Measurements from ENCODE around the gene NFIA.
"Not testable (repeated sequence)": the region's sequence is repeated elsewhere in the genome, so short reads cannot be mapped to it uniquely, and the experiment has no call there.

NFIA gene

DNA sequence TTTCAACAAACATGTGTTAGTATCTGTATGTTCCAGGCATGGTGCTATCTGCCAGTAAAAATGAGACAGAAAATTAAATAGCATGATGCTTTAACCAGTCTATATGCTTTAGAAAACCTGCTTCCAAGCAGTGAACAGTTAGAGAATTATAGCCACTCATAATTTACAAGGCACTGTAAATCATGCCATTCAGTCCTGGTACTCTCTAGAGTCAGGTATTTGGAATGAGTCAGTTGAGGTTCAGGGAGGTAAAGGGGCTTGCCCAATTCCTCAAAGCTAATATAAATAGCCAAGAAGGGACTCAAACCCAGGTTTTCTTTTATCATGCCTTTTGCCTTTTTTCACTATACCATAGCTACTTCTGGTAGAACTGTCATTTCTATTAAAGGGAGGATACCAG is 184.4 kb downstream of the NFIA start:
- H3K4me1 ChIP-seq (ENCODE audit: control insufficient read depth, low read depth, low read length): peaks cover 5% of the 10 kb centered on the region
- H3K9me3 ChIP-seq (ENCODE audit: control insufficient read depth, low read depth, low read length): no peaks in the 10 kb centered on the region
- no peak overlapping the region for H3K27ac ChIP-seq (ENCODE audit: low read length)
- H3K9ac ChIP-seq (ENCODE audit: low read length): no peak overlapping the region
- H3K36me3 ChIP-seq (ENCODE audit: control insufficient read depth, low read depth, low read length): no peaks in the 10 kb centered on the region
- H3K4me3 ChIP-seq (ENCODE audit: low read length): no peak overlapping the region
- no peaks in the 10 kb centered on the region for H3K27me3 ChIP-seq (ENCODE audit: control insufficient read depth, insufficient read depth, low read length)

DNA sequence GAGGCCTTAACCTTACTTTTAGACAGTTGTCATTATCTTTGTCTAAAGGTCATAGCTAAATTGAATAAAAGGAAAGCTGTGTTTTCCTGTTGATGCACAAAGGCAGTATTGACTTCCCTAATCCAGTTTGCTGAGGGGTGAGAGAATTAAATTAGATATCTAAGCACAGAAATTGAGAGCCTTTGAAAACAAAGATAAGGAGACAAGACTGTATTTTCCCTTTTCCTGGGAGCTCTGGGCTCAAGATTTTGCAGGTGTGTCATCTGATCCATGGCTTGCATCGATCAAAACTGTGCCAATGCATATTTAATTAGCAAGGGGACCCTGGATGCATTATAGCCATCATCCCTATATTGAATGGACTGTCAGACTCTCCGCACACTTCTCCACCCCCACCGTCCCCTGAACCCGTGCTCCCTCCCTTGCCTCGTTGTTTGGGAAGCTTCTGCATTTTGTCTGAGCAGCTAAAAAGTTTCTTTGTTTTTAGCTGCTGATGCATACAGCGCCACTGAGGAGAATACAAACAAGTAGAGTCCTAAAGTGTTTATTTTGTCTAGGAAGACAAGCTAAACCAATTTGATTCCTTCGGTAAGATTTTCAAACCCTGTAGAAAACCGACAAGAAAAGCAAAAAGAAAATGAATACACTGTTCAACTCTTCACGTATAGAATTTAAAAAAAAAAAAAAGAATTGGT is 186.3 kb downstream of the NFIA start:
- Histone ChIP-seq H3K27ac (ENCODE audit: low read length) (no peak overlapping the region), H3K36me3 (ENCODE audit: control insufficient read depth, low read depth, low read length) (no peaks in the 10 kb centered on the region), H3K4me3 (ENCODE audit: low read length) (no peak overlapping the region), H3K9me3 (ENCODE audit: control insufficient read depth, low read depth, low read length) (no peaks in the 10 kb centered on the region), H3K4me1 (ENCODE audit: control insufficient read depth, low read depth, low read length) (peaks cover 5% of the 10 kb centered on the region), H3K27me3 (ENCODE audit: control insufficient read depth, insufficient read depth, low read length) (no peaks in the 10 kb centered on the region), H3K9ac (ENCODE audit: low read length) (no peak overlapping the region)

DNA sequence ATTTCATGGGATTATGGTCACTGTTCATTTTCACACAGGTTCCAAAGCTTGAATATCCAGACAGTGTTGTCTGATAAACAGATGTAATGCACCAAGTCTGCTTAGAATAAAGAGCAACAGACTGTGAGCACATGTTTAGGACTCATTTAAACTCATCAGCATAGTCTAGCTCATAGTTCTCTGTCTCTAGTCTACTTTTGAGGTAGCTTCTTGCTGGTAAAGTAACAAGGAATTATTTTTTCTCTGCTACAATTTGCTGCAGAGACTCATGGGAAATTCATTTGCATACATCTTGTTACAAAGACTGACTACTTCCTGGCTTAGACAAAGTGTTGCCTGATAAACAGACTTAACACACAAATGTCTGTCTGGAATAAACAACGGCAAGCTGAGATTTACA is 187.2 kb downstream of the NFIA start:
- H3K36me3 ChIP-seq (ENCODE audit: control insufficient read depth, low read depth, low read length): no peaks in the 10 kb centered on the region
- H3K4me1 ChIP-seq (ENCODE audit: control insufficient read depth, low read depth, low read length): peaks cover 5% of the 10 kb centered on the region
- no peak overlapping the region for H3K9ac ChIP-seq (ENCODE audit: low read length)
- H3K9me3 ChIP-seq (ENCODE audit: control insufficient read depth, low read depth, low read length): no peaks in the 10 kb centered on the region
- no peaks in the 10 kb centered on the region for H3K27me3 ChIP-seq (ENCODE audit: control insufficient read depth, insufficient read depth, low read length)
- no peak overlapping the region for H3K27ac ChIP-seq (ENCODE audit: low read length)
- no peak overlapping the region for H3K4me3 ChIP-seq (ENCODE audit: low read length)

DNA sequence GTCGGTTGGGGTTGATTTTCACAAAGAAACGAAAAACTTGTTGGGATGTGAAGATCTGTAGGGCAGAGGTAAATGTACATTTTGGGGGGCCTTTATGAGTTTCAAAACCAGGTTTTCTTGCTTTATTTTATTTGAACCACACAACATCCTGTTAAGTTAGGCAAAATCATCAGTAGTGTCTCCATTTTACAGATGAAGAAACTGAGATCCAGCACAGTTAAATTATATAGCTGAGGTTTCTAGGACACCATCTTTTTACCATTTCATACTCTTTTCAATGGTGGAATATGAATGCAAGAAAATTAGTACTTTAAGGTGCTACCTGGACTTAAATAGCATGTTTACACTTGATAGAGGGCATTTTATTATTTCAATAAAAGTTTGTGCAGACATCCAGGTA is 187.7 kb downstream of the NFIA start:
- Histone ChIP-seq H3K4me3 (ENCODE audit: low read length) (no peak overlapping the region), H3K4me1 (ENCODE audit: control insufficient read depth, low read depth, low read length) (peaks cover 5% of the 10 kb centered on the region), H3K27ac (ENCODE audit: low read length) (no peak overlapping the region), H3K9ac (ENCODE audit: low read length) (no peak overlapping the region), H3K9me3 (ENCODE audit: control insufficient read depth, low read depth, low read length) (no peaks in the 10 kb centered on the region), H3K27me3 (ENCODE audit: control insufficient read depth, insufficient read depth, low read length) (no peaks in the 10 kb centered on the region), H3K36me3 (ENCODE audit: control insufficient read depth, low read depth, low read length) (no peaks in the 10 kb centered on the region)

DNA sequence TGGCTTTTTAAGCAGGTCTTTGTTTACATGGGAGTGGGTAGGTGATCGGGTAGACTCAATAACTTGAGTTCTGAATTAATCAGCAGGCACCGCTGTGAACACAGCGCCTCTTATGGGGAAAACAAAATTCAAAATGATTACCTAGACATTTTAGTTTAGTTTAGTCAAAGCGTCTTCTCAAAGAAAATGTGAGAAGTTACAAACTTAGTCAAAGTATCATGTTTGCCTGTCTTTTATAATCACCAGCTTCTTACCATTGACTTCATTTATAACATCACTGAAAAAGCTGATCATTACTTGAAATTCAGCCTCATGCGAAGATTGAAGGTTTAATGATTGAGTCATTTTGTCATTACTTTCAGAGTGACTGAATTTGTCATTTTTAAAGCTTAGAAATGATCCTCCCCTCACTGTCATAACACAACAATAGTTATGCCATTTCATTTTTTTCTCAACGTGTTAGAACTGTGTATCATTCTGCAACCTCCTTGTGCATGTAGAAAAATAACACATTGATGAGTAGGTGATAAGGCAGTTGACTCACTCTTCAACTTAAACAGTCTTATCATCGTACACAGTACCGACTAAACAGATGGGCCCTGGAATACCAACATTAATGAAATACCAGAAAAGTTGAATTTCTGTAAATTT is 188.5 kb downstream of the NFIA start:
- no peaks in the 10 kb centered on the region for H3K36me3 ChIP-seq (ENCODE audit: control insufficient read depth, low read depth, low read length)
- no peak overlapping the region for H3K4me3 ChIP-seq (ENCODE audit: low read length)
- H3K27ac ChIP-seq (ENCODE audit: low read length): no peak overlapping the region
- peaks cover 5% of the 10 kb centered on the region for H3K4me1 ChIP-seq (ENCODE audit: control insufficient read depth, low read depth, low read length)
- no peaks in the 10 kb centered on the region for H3K27me3 ChIP-seq (ENCODE audit: control insufficient read depth, insufficient read depth, low read length)
- no peak overlapping the region for H3K9ac ChIP-seq (ENCODE audit: low read length)
- H3K9me3 ChIP-seq (ENCODE audit: control insufficient read depth, low read depth, low read length): no peaks in the 10 kb centered on the region

DNA sequence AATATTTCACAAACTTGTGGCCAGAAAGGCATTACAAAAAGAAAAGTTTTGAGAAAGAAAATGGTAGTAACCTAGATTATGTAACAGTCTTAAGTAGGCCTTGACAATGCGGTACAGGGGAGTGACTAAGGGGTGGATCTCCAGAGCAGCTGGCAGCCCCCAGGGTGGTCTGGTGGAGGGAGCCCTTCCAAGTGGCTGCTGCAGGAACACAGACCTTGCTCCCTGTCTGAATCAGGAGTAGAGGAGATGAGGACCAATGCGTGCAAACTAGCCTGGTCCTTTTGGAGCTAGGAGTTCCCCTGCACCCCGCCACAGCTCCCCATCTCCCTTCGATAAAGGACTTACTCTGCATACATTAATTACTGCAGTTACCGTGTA is 189.0 kb downstream of the NFIA start:
- Histone ChIP-seq H3K9me3 (ENCODE audit: control insufficient read depth, low read depth, low read length) (no peaks in the 10 kb centered on the region), H3K27me3 (ENCODE audit: control insufficient read depth, insufficient read depth, low read length) (no peaks in the 10 kb centered on the region), H3K36me3 (ENCODE audit: control insufficient read depth, low read depth, low read length) (no peaks in the 10 kb centered on the region), H3K4me1 (ENCODE audit: control insufficient read depth, low read depth, low read length) (peaks cover 5% of the 10 kb centered on the region), H3K9ac (ENCODE audit: low read length) (no peak overlapping the region), H3K4me3 (ENCODE audit: low read length) (no peak overlapping the region), H3K27ac (ENCODE audit: low read length) (no peak overlapping the region)

DNA sequence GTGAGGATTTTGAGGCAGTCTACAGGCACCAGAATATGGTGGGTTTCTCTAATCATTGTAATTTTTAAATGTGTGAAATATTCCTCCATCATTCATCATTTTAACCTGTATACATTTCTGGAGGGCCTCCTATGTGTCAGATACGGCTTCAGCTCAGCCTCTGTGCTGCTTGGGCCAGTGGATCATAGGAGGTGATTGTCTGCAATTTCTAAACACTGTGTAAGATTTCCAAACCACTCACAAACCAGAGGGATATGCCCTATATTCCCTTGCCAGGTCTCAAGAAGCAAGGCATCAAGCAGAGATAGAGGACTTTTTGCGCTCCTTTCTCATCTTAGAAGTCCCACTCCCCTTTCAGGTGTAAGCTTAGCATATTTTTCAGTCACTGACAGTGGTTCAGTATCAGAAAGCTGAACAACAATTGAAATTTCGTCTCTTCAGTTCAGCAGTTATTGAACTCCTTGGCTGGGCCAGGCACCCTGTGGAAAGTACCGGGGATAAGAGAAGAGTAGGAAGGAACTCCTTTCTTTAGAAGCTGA is 190.9 kb downstream of the NFIA start:
- H3K4me3 ChIP-seq (ENCODE audit: low read length): no peak overlapping the region
- no peaks in the 10 kb centered on the region for H3K27me3 ChIP-seq (ENCODE audit: control insufficient read depth, insufficient read depth, low read length)
- no peaks in the 10 kb centered on the region for H3K9me3 ChIP-seq (ENCODE audit: control insufficient read depth, low read depth, low read length)
- no peak overlapping the region for H3K9ac ChIP-seq (ENCODE audit: low read length)
- no peaks in the 10 kb centered on the region for H3K36me3 ChIP-seq (ENCODE audit: control insufficient read depth, low read depth, low read length)
- H3K27ac ChIP-seq (ENCODE audit: low read length): no peak overlapping the region
- peaks cover 11% of the 10 kb centered on the region for H3K4me1 ChIP-seq (ENCODE audit: control insufficient read depth, low read depth, low read length)

DNA sequence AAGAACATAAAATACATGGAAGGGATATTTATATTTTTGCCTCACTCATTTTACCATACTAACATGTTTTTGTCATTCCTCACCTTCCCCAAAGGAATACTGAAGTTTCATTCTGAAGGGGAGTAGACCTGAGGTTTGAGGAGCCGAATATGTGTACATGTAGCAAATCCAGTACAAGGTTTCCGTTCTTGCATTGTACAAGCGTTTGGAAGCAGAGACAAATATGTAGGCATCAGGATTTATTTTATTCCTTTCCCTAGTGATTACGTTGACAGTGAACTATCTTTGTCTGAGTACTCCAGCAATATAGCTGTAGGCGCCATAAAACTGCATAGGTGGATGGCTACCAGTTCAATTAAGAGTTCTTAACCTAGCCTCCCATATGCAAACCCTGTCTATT is 191.5 kb downstream of the NFIA start:
- Histone ChIP-seq H3K27me3 (ENCODE audit: control insufficient read depth, insufficient read depth, low read length) (no peaks in the 10 kb centered on the region), H3K9me3 (ENCODE audit: control insufficient read depth, low read depth, low read length) (no peaks in the 10 kb centered on the region), H3K27ac (ENCODE audit: low read length) (no peak overlapping the region), H3K4me3 (ENCODE audit: low read length) (no peak overlapping the region), H3K4me1 (ENCODE audit: control insufficient read depth, low read depth, low read length) (peaks cover 11% of the 10 kb centered on the region), H3K36me3 (ENCODE audit: control insufficient read depth, low read depth, low read length) (no peaks in the 10 kb centered on the region), H3K9ac (ENCODE audit: low read length) (no peak overlapping the region)

DNA sequence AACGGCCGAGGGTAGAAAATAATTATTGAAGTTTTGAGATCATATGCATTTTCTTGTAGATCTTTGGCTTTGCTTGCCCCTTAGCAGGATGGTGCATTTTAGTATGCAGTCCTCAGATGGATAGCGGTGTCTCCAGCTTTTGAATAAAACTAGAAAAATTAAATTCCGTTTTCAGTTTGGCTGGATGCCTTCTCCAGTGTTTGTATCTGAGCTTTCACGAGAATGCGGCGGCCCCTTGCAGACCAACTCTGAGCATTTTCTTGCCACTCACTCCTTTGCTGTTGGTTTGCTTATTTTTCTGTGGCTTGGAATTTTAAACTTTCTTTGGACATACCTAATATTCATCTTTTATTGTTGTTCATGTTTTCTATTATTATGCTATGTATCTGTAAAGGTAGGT is 192.6 kb downstream of the NFIA start:
- Histone ChIP-seq H3K27ac (ENCODE audit: low read length) (no peak overlapping the region), H3K4me3 (ENCODE audit: low read length) (no peak overlapping the region), H3K4me1 (ENCODE audit: control insufficient read depth, low read depth, low read length) (peaks cover 6% of the 10 kb centered on the region), H3K9me3 (ENCODE audit: control insufficient read depth, low read depth, low read length) (no peaks in the 10 kb centered on the region), H3K9ac (ENCODE audit: low read length) (no peak overlapping the region), H3K36me3 (ENCODE audit: control insufficient read depth, low read depth, low read length) (no peaks in the 10 kb centered on the region), H3K27me3 (ENCODE audit: control insufficient read depth, insufficient read depth, low read length) (no peaks in the 10 kb centered on the region)

DNA sequence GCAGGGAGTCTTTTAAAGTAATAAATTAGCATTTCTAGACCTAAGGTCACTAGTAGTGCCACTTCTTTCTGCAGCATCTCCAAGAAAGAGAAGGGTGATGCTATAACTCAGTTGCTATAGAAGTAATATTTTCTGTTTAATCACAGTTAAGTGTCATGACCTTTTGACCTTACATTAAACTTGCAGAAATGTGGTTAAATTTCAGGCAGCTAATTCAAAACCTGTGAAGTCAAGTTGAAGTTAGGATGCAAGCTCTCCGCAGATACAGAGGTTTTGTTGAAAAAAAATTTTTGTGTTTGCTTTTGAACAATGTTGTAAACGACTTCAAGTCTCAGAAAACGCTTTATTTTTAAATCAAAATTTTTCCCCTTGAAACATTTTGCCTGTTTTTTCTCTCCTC is 193.9 kb downstream of the NFIA start:
- Histone ChIP-seq H3K27me3 (ENCODE audit: control insufficient read depth, insufficient read depth, low read length) (no peaks in the 10 kb centered on the region), H3K4me3 (ENCODE audit: low read length) (no peak overlapping the region), H3K9me3 (ENCODE audit: control insufficient read depth, low read depth, low read length) (no peaks in the 10 kb centered on the region), H3K27ac (ENCODE audit: low read length) (no peak overlapping the region), H3K9ac (ENCODE audit: low read length) (no peak overlapping the region), H3K36me3 (ENCODE audit: control insufficient read depth, low read depth, low read length) (no peaks in the 10 kb centered on the region), H3K4me1 (ENCODE audit: control insufficient read depth, low read depth, low read length) (peaks cover 6% of the 10 kb centered on the region)

DNA sequence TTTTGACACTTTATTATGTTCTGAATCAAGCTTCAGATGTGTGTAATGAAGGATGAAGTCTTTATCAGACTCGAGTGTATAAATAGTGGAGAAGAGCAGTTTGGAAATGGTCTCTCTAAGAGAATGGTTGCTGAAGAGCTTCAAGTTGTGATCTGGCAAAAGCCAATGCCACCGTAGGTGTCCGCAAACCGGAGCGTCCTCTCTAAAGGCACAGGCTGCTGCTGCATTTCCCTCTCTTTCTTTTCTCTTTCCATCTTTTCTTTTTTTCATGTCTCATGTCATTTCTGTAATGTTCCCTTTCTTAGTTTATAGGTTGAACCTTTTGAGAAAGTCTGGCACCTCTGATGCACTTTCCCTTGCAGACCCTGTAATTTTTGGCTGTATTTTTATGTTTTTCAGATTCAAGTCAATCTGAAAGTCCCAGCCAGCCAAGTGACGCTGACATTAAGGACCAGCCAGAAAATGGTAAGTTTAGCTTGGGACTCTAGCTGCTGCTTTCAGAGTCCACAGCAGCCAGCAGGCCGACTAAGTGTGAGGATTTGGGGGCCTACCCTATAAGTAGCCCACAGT is 194.8 kb downstream of the NFIA start:
- Histone ChIP-seq H3K27ac (ENCODE audit: low read length) (no peak overlapping the region), H3K9ac (ENCODE audit: low read length) (no peak overlapping the region), H3K4me3 (ENCODE audit: low read length) (no peak overlapping the region), H3K36me3 (ENCODE audit: control insufficient read depth, low read depth, low read length) (no peaks in the 10 kb centered on the region), H3K9me3 (ENCODE audit: control insufficient read depth, low read depth, low read length) (no peaks in the 10 kb centered on the region), H3K4me1 (ENCODE audit: control insufficient read depth, low read depth, low read length) (peaks cover 10% of the 10 kb centered on the region), H3K27me3 (ENCODE audit: control insufficient read depth, insufficient read depth, low read length) (no peaks in the 10 kb centered on the region)

DNA sequence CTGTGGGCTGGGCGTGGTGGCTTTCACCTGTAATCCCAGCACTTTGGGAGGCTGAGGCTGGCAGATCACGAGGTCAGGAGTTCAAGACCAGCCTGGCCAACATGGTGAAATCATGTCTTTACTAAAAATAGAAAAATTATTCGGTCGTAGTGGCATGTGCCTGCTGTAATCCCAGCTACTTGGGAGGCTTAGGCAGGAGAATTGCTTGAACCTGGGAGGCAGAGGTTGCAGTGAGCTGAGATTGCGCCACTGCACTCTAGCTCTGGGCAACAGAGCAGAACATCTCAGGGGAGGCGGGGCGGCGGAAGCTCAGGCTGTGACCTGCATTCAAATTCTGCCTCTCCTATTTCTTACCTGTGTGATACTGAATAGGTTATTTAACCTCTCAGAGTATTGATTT is 196.1 kb downstream of the NFIA start:
- not testable (repeated sequence) for H3K9me3 ChIP-seq (ENCODE audit: control insufficient read depth, low read depth, low read length); H3K4me3 ChIP-seq (ENCODE audit: low read length); H3K36me3 ChIP-seq (ENCODE audit: control insufficient read depth, low read depth, low read length)

More for the DNA sequence above, 196.1 kb downstream of the NFIA start:
- not testable (repeated sequence) for H3K9ac ChIP-seq (ENCODE audit: low read length); H3K27me3 ChIP-seq (ENCODE audit: control insufficient read depth, insufficient read depth, low read length); H3K27ac ChIP-seq (ENCODE audit: low read length)
- peaks cover 13% of the 10 kb centered on the region for H3K4me1 ChIP-seq (ENCODE audit: control insufficient read depth, low read depth, low read length)
